GM18907 (cell line): Measurements from ENCODE around the gene DOCK8.

Source experiments
- ATAC-seq: cut with Tn5 transposase; IDR thresholded peaks from one replicate; pipeline ENCODE4 v1.9.1; 2021; ENCODE audit warnings: mild to moderate bottlenecking, moderate library complexity; ENCODE audit not compliant: unreplicated experiment

Gene DOCK8

GRCh38 chr9:266228-266627, 51.6 kb downstream of the DOCK8 start:
- ATAC-seq, result no peak

DNA sequence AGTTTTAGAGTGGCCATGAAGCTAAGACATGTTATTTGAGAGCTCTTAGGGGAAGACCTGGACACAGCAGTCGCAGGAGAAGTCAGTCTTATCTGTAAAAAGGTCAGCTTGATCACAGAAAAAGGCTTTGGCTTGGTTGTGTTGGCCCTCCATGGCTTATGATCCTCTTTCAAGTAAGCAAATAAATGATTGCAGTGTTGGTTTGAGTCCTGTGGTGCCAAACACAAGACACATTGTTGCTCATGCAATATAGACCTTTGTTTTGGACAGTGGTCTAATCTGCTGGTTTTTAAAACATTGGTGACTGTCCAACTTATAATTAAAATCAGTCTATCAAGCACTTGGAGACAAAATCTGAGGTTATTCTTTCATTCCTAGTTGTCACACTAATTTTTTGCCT, 54.0 kb downstream of the DOCK8 start:
- ATAC-seq, result no peak

DNA sequence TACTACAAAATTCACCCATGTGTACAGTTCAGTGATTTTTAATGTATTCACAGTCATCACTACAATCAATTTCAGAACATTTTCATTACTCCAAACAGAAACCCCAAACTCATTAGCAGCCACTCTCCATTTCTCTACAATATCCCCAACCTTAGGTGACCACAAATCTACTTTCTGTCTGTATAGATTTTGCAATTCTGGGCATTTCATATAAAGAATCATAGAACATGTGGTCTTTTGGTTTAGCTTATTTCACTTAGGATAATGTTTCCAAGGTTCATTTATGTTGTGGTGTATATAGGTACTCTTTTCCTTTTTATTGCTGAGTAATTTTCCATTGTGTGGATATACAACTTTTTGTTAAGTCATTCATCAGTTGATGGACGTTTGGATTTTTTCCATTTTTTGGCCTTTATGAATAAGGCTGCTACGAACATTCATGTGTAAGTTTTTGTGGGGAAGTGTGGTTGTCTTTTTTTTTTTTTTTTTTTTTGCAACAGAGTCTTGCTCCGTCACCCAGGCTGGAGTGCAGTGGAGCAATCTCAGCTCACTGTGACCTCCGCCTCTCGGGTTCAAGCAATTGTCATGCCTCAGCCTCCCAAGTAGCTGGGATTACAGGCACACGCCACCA, 54.5 kb downstream of the DOCK8 start:
- ATAC-seq, result no peak

- ATAC-seq, result no peak
Measured at GRCh38 chr9:270657-271237, 56.1 kb downstream of the DOCK8 start.

- peak; percentile 95 for ATAC-seq
Measured at GRCh38 chr9:272251-273213, 57.9 kb downstream of the DOCK8 start.

DNA sequence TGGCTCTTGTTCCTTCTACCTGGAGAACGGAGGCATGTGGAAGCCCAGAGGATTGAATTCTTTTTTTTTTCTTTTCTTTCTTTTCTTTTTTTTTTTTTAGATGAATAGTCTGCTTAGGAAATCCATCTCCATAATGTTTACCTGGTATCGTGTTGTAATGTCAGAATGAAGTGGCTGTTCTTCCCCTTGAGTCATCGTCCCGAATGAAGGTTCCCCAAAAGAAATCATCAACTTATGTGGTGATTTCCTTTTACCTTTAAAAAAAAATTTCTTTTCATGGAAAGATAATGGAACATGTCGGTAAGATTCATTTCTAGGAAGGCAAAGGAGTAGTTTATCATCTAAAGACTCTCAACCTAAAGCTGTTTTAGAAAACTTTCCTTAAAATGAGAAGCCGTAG, 59.7 kb downstream of the DOCK8 start:
- no peak for ATAC-seq

- no peak for ATAC-seq
Measured at GRCh38 chr9:277601-278295, 63.1 kb downstream of the DOCK8 start.

GRCh38 chr9:278651-279050, 64.0 kb downstream of the DOCK8 start:
- peak; percentile 50 for ATAC-seq

- ATAC-seq, result no peak
Measured at GRCh38 chr9:279674-280073, 65.0 kb downstream of the DOCK8 start.

- peak; percentile 41 for ATAC-seq
Measured at GRCh38 chr9:281741-282645, 67.3 kb downstream of the DOCK8 start.

GRCh38 chr9:286071-286740, 71.5 kb downstream of the DOCK8 start:
- no peak for ATAC-seq

GRCh38 chr9:289121-289520, 74.5 kb downstream of the DOCK8 start:
- no peak for ATAC-seq

DNA sequence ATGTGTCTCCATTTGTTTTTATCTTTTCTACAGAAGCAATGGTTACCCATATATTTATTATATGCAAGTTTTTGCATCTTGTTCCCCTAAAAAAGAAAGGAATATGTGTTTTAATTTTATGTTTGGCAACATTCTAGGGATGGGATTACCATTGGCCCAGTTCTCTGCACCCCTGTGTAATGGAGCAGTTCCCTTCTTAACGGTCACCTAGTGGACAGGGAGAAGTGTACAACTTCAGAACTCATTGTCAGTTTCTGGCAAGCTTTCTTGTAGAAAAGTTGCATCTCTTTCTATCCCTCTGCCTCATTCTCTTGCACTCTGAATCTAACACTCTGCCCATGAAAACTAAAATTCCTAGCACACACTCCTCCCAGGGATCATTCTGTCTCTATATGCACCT, 78.2 kb downstream of the DOCK8 start:
- ATAC-seq, result no peak

DNA sequence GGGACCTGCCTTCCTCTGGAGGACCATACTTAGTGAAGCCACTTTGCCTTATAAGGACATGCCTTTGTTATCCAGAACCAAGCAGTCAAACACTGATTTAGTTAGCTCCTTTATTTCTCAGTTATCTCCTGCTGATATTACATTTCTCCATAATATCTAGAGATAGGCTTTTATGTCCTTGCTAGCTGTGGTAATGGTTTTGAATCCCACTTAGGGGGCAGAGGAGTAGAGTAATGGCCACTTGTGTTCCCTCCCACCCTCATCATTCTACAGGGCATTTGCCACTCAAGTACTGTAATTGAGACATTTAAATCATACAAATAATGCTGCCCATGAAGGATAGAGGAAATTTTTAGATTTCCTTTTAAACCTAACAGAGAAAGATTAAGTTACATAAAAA, 80.9 kb downstream of the DOCK8 start:
- no peak for ATAC-seq

DNA sequence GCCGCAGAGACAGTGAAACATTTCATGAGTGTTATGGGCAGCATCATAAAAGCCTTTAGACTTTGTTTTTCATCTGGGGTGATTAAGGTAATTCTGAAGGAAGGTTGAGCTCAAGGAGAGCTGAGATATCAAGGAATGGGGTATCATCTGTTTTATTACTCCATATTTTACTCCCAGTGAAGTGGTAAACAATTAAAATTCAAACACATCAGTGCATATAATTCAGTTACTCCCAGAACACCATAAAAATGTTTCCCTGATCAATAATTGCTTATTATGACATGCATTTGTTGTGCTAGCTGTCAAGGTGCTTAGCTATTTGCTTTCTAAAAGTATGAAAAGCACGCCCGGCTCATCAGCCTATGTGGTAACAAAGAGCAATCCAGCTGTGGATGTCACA, 81.7 kb downstream of the DOCK8 start:
- no peak for ATAC-seq

GRCh38 chr9:297104-297972, 82.7 kb downstream of the DOCK8 start:
- ATAC-seq, result peak; percentile 99

DNA sequence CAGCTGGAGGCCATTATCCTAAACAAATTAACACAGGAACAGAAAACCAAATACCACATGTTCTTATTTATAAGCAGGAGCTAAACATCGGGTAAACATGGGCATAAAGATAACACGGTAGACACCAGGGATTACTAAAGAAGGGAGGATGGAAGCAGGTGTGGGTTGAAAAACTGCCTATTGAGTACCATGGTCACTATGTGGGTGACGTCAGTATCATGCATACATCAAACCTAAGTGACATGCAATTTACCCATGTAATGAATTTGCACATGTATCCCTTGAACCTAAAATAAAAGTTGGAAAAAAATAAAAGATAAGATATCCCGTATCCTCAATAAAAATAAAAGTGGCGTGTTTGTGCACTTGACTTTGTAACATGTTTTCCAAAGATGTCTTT, 88.8 kb downstream of the DOCK8 start:
- no peak for ATAC-seq

DNA sequence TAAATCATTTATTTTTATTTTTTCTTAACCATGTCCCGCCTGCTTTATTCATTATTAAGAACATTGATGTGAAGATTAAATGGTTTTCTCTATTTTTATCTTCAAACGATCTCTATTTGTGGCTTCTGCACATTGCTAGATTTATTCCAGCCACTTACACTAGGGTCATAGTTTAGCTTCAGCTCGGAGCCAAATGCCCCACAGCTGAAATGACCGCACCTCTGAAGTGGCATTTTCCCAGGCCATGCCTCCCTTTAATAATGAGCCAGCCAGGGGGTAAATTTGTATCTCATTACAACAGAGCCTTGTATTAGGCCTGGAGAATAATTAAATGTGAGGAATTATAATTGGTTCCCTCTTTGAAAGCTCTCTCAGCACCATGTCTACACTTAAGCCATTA, 89.4 kb downstream of the DOCK8 start:
- ATAC-seq, result no peak
